K562 (cell line): ENCODE measurements around the gene SENP8. TPM values are rescaled to one million over a fixed set of nuclear protein-coding genes. Genes with fewer than 3 reads are reported as not detected.

ENCODE experiments used
- ATAC-seq: fragments of 200-7000 bp; cut with Tn5 transposase; 3 replicates; pipeline ENCODE4 v1.9.1; 2020; ENCODE audit warnings: moderate library complexity
- Bru-seq: library from RNA; stranded (reverse); fragments of 400-500 nt; gene quantifications from one replicate; lab custom pipeline; 2021; lab: Mats Ljungman, UMichigan
- BruChase-seq, 2 experiments: library from RNA; stranded (reverse); fragments of 400-500 nt; gene quantifications; one replicate each; lab custom pipeline; 2021; lab: Mats Ljungman, UMichigan
- BruUV-seq: library from RNA; stranded (reverse); fragments of 400-500 nt; replicated peaks from 2 replicates; lab custom pipeline; 2021; lab: Mats Ljungman, UMichigan
- CTCF ChIA-PET: fragments of 300-600 bp; formaldehyde crosslinking; extraction: SDS; loops from one replicate; lab custom pipeline; 2021; ENCODE audit warnings: low intra/inter-chr PET ratio; lab: Yijun Ruan, JAX
- POLR2A ChIA-PET: fragments of 300-600, 350-650 bp; sonication (Branson Sonifier 250); formaldehyde crosslinking; extraction: SDS; loops from one replicate; lab custom pipeline; 2021; ENCODE audit warnings: antibody characterized with exemption, inconsistent platforms; lab: Yijun Ruan, JAX
- DNase-seq, 4 experiments: peaks; one replicate each; pipeline versions ENCODE4 v3.0.0 to v3.0.0-alpha.2; 2011 to 2018; ENCODE audit warnings: low spot score in 3 of 4, mixed read lengths in 3 of 4; ENCODE audit errors: extremely low read depth in 1 of 4
- FAIRE-seq: peaks from 2 replicates; lab custom pipeline; 2011; peaks lifted over from hg19 to GRCh38; lab: Jason Lieb, UNC
- H2AFZ ChIP-seq: 2 replicates; pipeline ENCODE4 v1.6.0; 2011; ENCODE audit warnings: low read depth, low read length, control low read depth, inconsistent platforms
- H3K27ac ChIP-seq: fragments of 200-600 bp; 3 replicates; pipeline ENCODE4 v1.8.0; 2011; ENCODE audit warnings: low read depth, mild to moderate bottlenecking, control low read depth, inconsistent platforms, low read length, moderate library complexity, mixed read lengths; ENCODE audit errors: extremely low read depth
- H3K27me3 ChIP-seq, 2 experiments: fragments of 300-600 bp in 1 of 2; 2 replicates in 1 of 2; 3 replicates in 1 of 2; pipeline versions ENCODE4 v1.6.0 to v1.8.0; 2011; ENCODE audit warnings: inconsistent platforms in 2 of 2, low read length in 2 of 2, mild to moderate bottlenecking in 1 of 2, mixed read lengths in 1 of 2, moderate library complexity in 1 of 2; ENCODE audit not compliant: control insufficient read depth in 2 of 2, insufficient read depth in 2 of 2
- H3K36me3 ChIP-seq: fragments of 300-600 bp; 3 replicates; pipeline ENCODE4 v1.8.0; 2011; ENCODE audit warnings: mild to moderate bottlenecking, low read length, inconsistent platforms; ENCODE audit not compliant: control insufficient read depth, insufficient read depth
- H3K4me1 ChIP-seq, 2 experiments: fragments of 200-600 bp in 1 of 2; replicated peaks in 1 of 2; 2 replicates in 1 of 2; 3 replicates in 1 of 2; pipeline versions ENCODE4 v1.5.1 to v1.8.0; 2011; ENCODE audit warnings: inconsistent platforms in 2 of 2, low read length in 2 of 2, mild to moderate bottlenecking in 1 of 2, mixed read lengths in 1 of 2, moderate library complexity in 1 of 2; ENCODE audit not compliant: control insufficient read depth in 2 of 2, insufficient read depth in 2 of 2
- H3K4me2 ChIP-seq: 2 replicates; pipeline ENCODE4 v1.6.1; 2011; ENCODE audit warnings: low read length, control low read depth, inconsistent platforms, mixed read lengths; ENCODE audit not compliant: insufficient read depth
- H3K4me3 ChIP-seq: fragments of 200-600 bp; sonication (generic), shearing (Covaris generic); 2 replicates; pipeline ENCODE4 v1.5.1; 2016; ENCODE audit warnings: control low read depth, inconsistent platforms
- H3K79me2 ChIP-seq: fragments of 200-600 bp; 3 replicates; pipeline ENCODE4 v1.8.0; 2011; ENCODE audit warnings: low read length, inconsistent platforms; ENCODE audit not compliant: control insufficient read depth, insufficient read depth
- H3K9ac ChIP-seq, 2 experiments: 2 replicates each; pipeline versions ENCODE4 v1.6.0 to v1.6.1; 2011; ENCODE audit warnings: low read depth in 2 of 2, low read length in 2 of 2, control low read depth in 1 of 2, inconsistent platforms in 1 of 2, mild to moderate bottlenecking in 1 of 2, mixed read lengths in 1 of 2; ENCODE audit not compliant: insufficient read depth in 1 of 2
- H3K9me1 ChIP-seq: one replicate; pipeline ENCODE4 v1.6.0; 2011; ENCODE audit warnings: inconsistent platforms, mild to moderate bottlenecking, low read length, moderate library complexity; ENCODE audit not compliant: control insufficient read depth, insufficient read depth
- H3K9me3 ChIP-seq: replicated peaks from 2 replicates; pipeline ENCODE4 v1.5.1; 2011; ENCODE audit warnings: low read depth, low read length, inconsistent platforms; ENCODE audit not compliant: control insufficient read depth, insufficient read depth
- H4K20me1 ChIP-seq: replicated peaks from 2 replicates; pipeline ENCODE4 v1.6.1; 2011; ENCODE audit warnings: low read length, inconsistent platforms, mixed read lengths; ENCODE audit not compliant: control insufficient read depth, insufficient read depth
- CEBPG ChIP-seq, 3 experiments: fragments of 200-800 bp in 1 of 3; sonication (Bioruptor generic) in 1 of 3; sonication (generic) in 1 of 3; formaldehyde crosslinking in 1 of 3; IDR thresholded peaks in 2 of 3; conservative IDR thresholded peaks in 1 of 3; 2 replicates each; pipeline versions ENCODE4 v1.6.1 to v1.8.0; 2016 to 2022; ENCODE audit warnings: missing compliant biosample characterization in 2 of 3, missing genetic modification characterization in 2 of 3, mild to moderate bottlenecking in 1 of 3, missing genetic modification reagents in 1 of 3
- CREM ChIP-seq: IDR thresholded peaks from 2 replicates; pipeline ENCODE4 v1.6.1; 2014; ENCODE audit warnings: antibody characterized with exemption, low read depth
- ESRRB ChIP-seq: fragments of 250-450 bp; sonication (Bioruptor Pico); IDR thresholded peaks from 2 replicates; pipeline ENCODE4 v1.5.0; 2020; ENCODE audit warnings: mild to moderate bottlenecking, moderate library complexity, borderline replicate concordance
- HDGF ChIP-seq: fragments of 450-650 bp; IDR thresholded peaks from 2 replicates; pipeline ENCODE4 v1.6.1; 2016
- IRF2 ChIP-seq: sonication (generic); formaldehyde crosslinking; IDR thresholded peaks from 2 replicates; pipeline ENCODE4 v1.8.1; 2022; ENCODE audit warnings: mild to moderate bottlenecking, missing genetic modification reagents
- LARP7 ChIP-seq: fragments of 450-650 bp; IDR thresholded peaks from 2 replicates; pipeline ENCODE4 v1.6.1; 2016
- MCM2 ChIP-seq: fragments of 450-650 bp; IDR thresholded peaks from 2 replicates; pipeline ENCODE4 v1.6.1; 2017; ENCODE audit warnings: low read depth, mild to moderate bottlenecking
- NRF1 ChIP-seq, 2 experiments: fragments of 450-650 bp; IDR thresholded peaks in 1 of 2; conservative IDR thresholded peaks in 1 of 2; 2 replicates each; pipeline ENCODE4 v1.6.1; 2014; ENCODE audit warnings: mild to moderate bottlenecking in 2 of 2
- RAD21 ChIP-seq, 2 experiments: fragments of 250-450 bp in 1 of 2; fragments of 450-650 bp in 1 of 2; sonication (Bioruptor Pico) in 1 of 2; formaldehyde crosslinking in 1 of 2; IDR thresholded peaks in 1 of 2; conservative IDR thresholded peaks in 1 of 2; 2 replicates each; pipeline versions ENCODE4 v1.4.0 to v1.8.0; 2020 to 2022; ENCODE audit warnings: mild to moderate bottlenecking in 2 of 2, moderate library complexity in 1 of 2
- SAFB ChIP-seq: fragments of 200-400 bp; formaldehyde crosslinking; IDR thresholded peaks from 2 replicates; pipeline ENCODE4 v1.6.1; 2017; ENCODE audit warnings: low read depth, low read length, borderline replicate concordance
- TAF15 ChIP-seq: fragments of 200-400 bp; formaldehyde crosslinking; IDR thresholded peaks from 2 replicates; pipeline ENCODE4 v1.6.1; 2017; ENCODE audit warnings: mild to moderate bottlenecking, low read depth, low read length, moderate library complexity
- TAF9B ChIP-seq: fragments of 450-650 bp; IDR thresholded peaks from 2 replicates; pipeline ENCODE4 v1.6.1; 2018; ENCODE audit warnings: mild to moderate bottlenecking; ENCODE audit not compliant: partially characterized antibody
- TFE3 ChIP-seq: fragments of 450-650 bp; formaldehyde crosslinking; IDR thresholded peaks from 2 replicates; pipeline ENCODE4 v1.4.0; 2020; ENCODE audit warnings: mild to moderate bottlenecking, mixed read lengths
- ZC3H11A ChIP-seq: IDR thresholded peaks from 2 replicates; pipeline ENCODE4 v1.6.1; 2012; ENCODE audit warnings: low read depth, low read length, improper control_type of control experiment
- WGBS: fragments of 100-300 bp; shearing (Covaris generic); methylation state at CpG from one replicate; pipeline ENCODE4 v1.1.6; 2016; ENCODE audit warnings: low coverage, mixed read lengths; ENCODE audit not compliant: insufficient coverage; ENCODE audit errors: missing lambda C conversion rate; 5-methylcytosine and 5-hydroxymethylcytosine counted together
- in situ Hi-C: fragments of 300-500 bp; cut with MboI; formaldehyde crosslinking; loops from 4 replicates; pipeline ENCODE4 v1.15.0; 2018; ENCODE audit warnings: inconsistent platforms, mixed read lengths
- intact Hi-C: fragments of 100-400 bp; cut with micrococcal nuclease; formaldehyde crosslinking; loops from 2 replicates; pipeline ENCODE4 v1.14.2; 2022
- long read RNA-seq, 3 experiments: library from polyadenylated mRNA in 2 of 3; library from RNA in 1 of 3; unstranded in 2 of 3; stranded (forward) in 1 of 3; transcript quantifications; one replicate each; pipeline ENCODE4 v2.0.0, GENCODE V29; 2019 to 2022
- polyA minus RNA-seq, 3 experiments: library from RNA; depleted of rRNA, polyadenylated mRNA; stranded (reverse); fragments of >200 nt; gene quantifications; 2 replicates each; pipeline ENCODE4 v1.2.3, GENCODE V29; 2011
- polyA plus RNA-seq, 8 experiments: library from polyadenylated mRNA; depleted of rRNA in 4 of 8; stranded (reverse) in 5 of 8; unstranded in 3 of 8; fragments of >200 nt; fragmentation: Nextera tagmentation in 2 of 8; fragmentation: Illumina TruSeq in 1 of 8; extraction: Ambion mirVana in 2 of 8; extraction: Trizol in 1 of 8; gene quantifications; 2 replicates each; pipeline versions ENCODE4 v1.2.1 to v1.2.3, GENCODE V29; 2011 to 2014; ENCODE audit warnings: inconsistent platforms in 1 of 8, missing spikeins in 1 of 8
- total RNA-seq, 7 experiments: library from RNA; depleted of rRNA in 6 of 7; stranded (reverse); fragments of >200 nt in 6 of 7; fragmentation: Illumina TruSeq in 2 of 7; extraction: Trizol in 2 of 7; gene quantifications; 2 replicates each; pipeline versions ENCODE4 v1.2.1 to v1.2.3, GENCODE V29; 2011 to 2021; ENCODE audit warnings: low replicate concordance in 1 of 7

The SENP8 gene
- total RNA-seq (2011; cell fraction: chromatin; rRNA removed; ENCODE audit: low replicate concordance): 0.90 and 2.6 TPM in 2 replicates
- 0.50 and 0.66 TPM in 2 replicates for total RNA-seq (2011; cell fraction: nucleolus; rRNA removed)
- 1.0 and 1.4 TPM in 2 replicates for total RNA-seq (2011; cell fraction: nucleoplasm; rRNA removed)
- total RNA-seq (2014; rRNA removed) (1.4 and 2.1 TPM in 2 replicates), total RNA-seq (2014; rRNA removed; fragmentation: Illumina TruSeq; extraction: Trizol) (1.8 and 2.3 TPM in 2 replicates), total RNA-seq (2015; rRNA removed; fragmentation: Illumina TruSeq; extraction: Trizol) (1.4 and 1.7 TPM in 2 replicates), total RNA-seq (2021) (2.4 and 2.8 TPM in 2 replicates), polyA plus RNA-seq (2011; rRNA removed) (5.4 and 5.9 TPM in 2 replicates), polyA plus RNA-seq (2014; fragmentation: Illumina TruSeq; extraction: Trizol) (3.5 and 3.6 TPM in 2 replicates), polyA plus RNA-seq (2014; fragmentation: Nextera tagmentation; extraction: Ambion mirVana) (1 to 10 TPM; 3.3 to 4.7 TPM), polyA plus RNA-seq (2014; rRNA removed) (1.3 and 1.7 TPM in 2 replicates), polyA minus RNA-seq (2011; rRNA and poly(A)+ RNA removed) (3.6 and 4.9 TPM in 2 replicates), Bru-seq, nascent RNA (percentile 52 among the genes with signal in this experiment), BruChase-seq, experiment 1, labeled RNA remaining after a 2-hour chase (percentile 45 among the genes with signal in this experiment), BruChase-seq, experiment 2, labeled RNA remaining after a 6-hour chase (percentile 44 among the genes with signal in this experiment)
- polyA plus RNA-seq (2011; cell fraction: cytosol; rRNA removed): 3.3 and 4.7 TPM in 2 replicates
- polyA plus RNA-seq (2011; cell fraction: nucleus; rRNA removed): 3.3 and 4.3 TPM in 2 replicates
- polyA plus RNA-seq (2012): 1.6 and 2.1 TPM in 2 replicates
- polyA minus RNA-seq (2011; cell fraction: cytosol; rRNA and poly(A)+ RNA removed): 2.4 and 3.0 TPM in 2 replicates
- 0.67 and 1.6 TPM in 2 replicates for polyA minus RNA-seq (2011; cell fraction: nucleus; rRNA and poly(A)+ RNA removed)
- long read RNA-seq, experiment 1, full-length matches to known transcripts: 2 of 7 reads
- long read RNA-seq, experiment 1, partial matches to known transcripts: 1 of 7 reads
- long read RNA-seq, experiment 1, other reads (novel, unspliced or antisense): 4 of 7 reads
- long read RNA-seq, experiment 2, full-length matches to known transcripts: 1 of 3 reads
- long read RNA-seq, experiment 2, partial matches to known transcripts: 0 of 3 reads
- long read RNA-seq, experiment 2, other reads (novel, unspliced or antisense): 2 of 3 reads
- long read RNA-seq, experiment 3, full-length matches to known transcripts: 6 of 7 reads
- long read RNA-seq, experiment 3, partial matches to known transcripts: 1 of 7 reads
- long read RNA-seq, experiment 3, other reads (novel, unspliced or antisense): 0 of 7 reads

- Histone ChIP-seq H3K4me3 (peak within 1 kb of the TSS; percentile 60), H3K27ac (peak within 1 kb of the TSS; percentile 95), H3K9me3 (no peaks in the 10 kb centered on the region), H3K79me2 (peaks cover 19% of the 10 kb centered on the region), H3K36me3 (no peaks in the 10 kb centered on the region), H3K4me2 (peak within 1 kb of the TSS; percentile 94), H3K9me1 (no peaks in the 10 kb centered on the region), H3K27me3 (no peaks in the 10 kb centered on the region), H3K9ac (peak within 1 kb of the TSS; percentile 95 to 100), H4K20me1 (no peaks in the 10 kb centered on the region), H2AFZ (peak within 1 kb of the TSS; percentile 100), H3K4me1 (peaks cover 5 to 17% of the 10 kb centered on the region in 2 experiments; a peak in 2 of 5 replicates)
- peak; percentile 96 for FAIRE-seq
- peak; percentile 97 to 98 (median 98) for DNase-seq
- under 1% methylated on average over 60 of the region's 69 CpGs for WGBS
- ATAC-seq: peak; percentile 83
- in situ Hi-C loops: no loop called here
- CTCF ChIA-PET: no interaction called here
- POLR2A ChIA-PET: interaction anchor here (0.6 to 0.9 kb wide), 4 partner anchors 9 to 1183 kb away, joined by 3 read pairs; no protein-coding TSS in a partner anchor
- TSS peak; percentile 77 for BruUV-seq
- intact Hi-C loops: no loop called here
- peak; percentile 57 for TF ChIP-seq TAF9B
- TF ChIP-seq TAF15: no peak
- TF ChIP-seq ESRRB (CRISPR knock-in tag): no peak
- TF ChIP-seq ZC3H11A: no peak
- TF ChIP-seq CEBPG (CRISPR knock-in tag; IDR thresholded peaks at IDR 0.05): peak; percentile 79
- peak; percentile 71 to 77; a peak in 3 of 4 replicates for TF ChIP-seq CEBPG (tag; conservative IDR thresholded peaks at IDR 0.05 in 1 of 2, IDR thresholded peaks at IDR 0.05 in 1 of 2)
- TF ChIP-seq LARP7: no peak
- TF ChIP-seq SAFB: no peak
- TF ChIP-seq RAD21 (CRISPR knock-in tag; conservative IDR thresholded peaks at IDR 0.05 in 1 of 2, IDR thresholded peaks at IDR 0.05 in 1 of 2): no peak
- peak; percentile 96 for TF ChIP-seq NRF1 (conservative IDR thresholded peaks at IDR 0.05 in 1 of 2, IDR thresholded peaks at IDR 0.05 in 1 of 2)
- peak; percentile 31; the same call in 1 of the 2 replicates for TF ChIP-seq HDGF
- TF ChIP-seq TFE3 (CRISPR knock-in tag): peak; percentile 13; the same call in 1 of the 2 replicates
- TF ChIP-seq IRF2 (CRISPR knock-in tag): no peak
- TF ChIP-seq CREM: peak; percentile 63
- no peak for TF ChIP-seq MCM2
These were observed at the start of gene SENP8, which contains the start of gene MYO9A for GRCh38 chr15:72118017-72118978. Gene SENP8 (plus strand): TSS chr15:72118403. CDS start chr15:72139624, 21,221 bp downstream. Gene MYO9A (minus strand): TSS chr15:72118150. CDS start chr15:72046563, 71,587 bp downstream.
